HEK293 (cell line): ENCODE results near the gene KIF5A.
A peak's percentile ranks its signal among the peaks of the same experiment; 100 is the strongest.

Experiments
- AEBP2 ChIP-seq: fragments of 450-650 bp; formaldehyde crosslinking; IDR thresholded peaks from 2 replicates; pipeline ENCODE4 v1.5.1; 2016; ENCODE audit warnings: missing biosample characterization, missing genetic modification characterization, borderline replicate concordance
- BCL11A ChIP-seq: fragments of 450-650 bp; formaldehyde crosslinking; IDR thresholded peaks from 2 replicates; pipeline ENCODE4 v1.5.1; 2016; ENCODE audit warnings: low read depth, missing biosample characterization, missing genetic modification characterization
- GLI2 ChIP-seq: fragments of 450-650 bp; formaldehyde crosslinking; IDR thresholded peaks from 2 replicates; pipeline ENCODE4; 2017; ENCODE audit warnings: missing biosample characterization, missing genetic modification characterization, low read depth, borderline replicate concordance
- OSR2 ChIP-seq: fragments of 450-650 bp; formaldehyde crosslinking; IDR thresholded peaks from 2 replicates; pipeline ENCODE4 v1.5.1; 2016; ENCODE audit warnings: missing biosample characterization, missing genetic modification characterization
- OVOL3 ChIP-seq: fragments of 450-650 bp; formaldehyde crosslinking; IDR thresholded peaks from 2 replicates; pipeline ENCODE4 v1.5.1; 2016; ENCODE audit warnings: missing biosample characterization, missing genetic modification characterization
- PATZ1 ChIP-seq: fragments of 450-650 bp; formaldehyde crosslinking; IDR thresholded peaks from 2 replicates; pipeline ENCODE4 v1.5.1; 2016; ENCODE audit warnings: missing biosample characterization, missing genetic modification characterization
- PRDM2 ChIP-seq: fragments of 450-650 bp; formaldehyde crosslinking; IDR thresholded peaks from 2 replicates; pipeline ENCODE4 v1.5.1; 2016; ENCODE audit warnings: missing biosample characterization, missing genetic modification characterization, borderline replicate concordance
- TCF7L2 ChIP-seq: IDR thresholded peaks from 2 replicates; pipeline ENCODE4 v1.6.1; 2011; ENCODE audit warnings: low read depth, mild to moderate bottlenecking, inconsistent platforms, low read length, moderate library complexity, borderline replicate concordance
- TRIM28 ChIP-seq: IDR thresholded peaks from 2 replicates; pipeline ENCODE4 v1.6.1; 2011; ENCODE audit warnings: low read length, control low read depth, borderline replicate concordance
- ZBTB20 ChIP-seq: fragments of 450-650 bp; formaldehyde crosslinking; IDR thresholded peaks from 2 replicates; pipeline ENCODE4 v1.5.1; 2016; ENCODE audit warnings: missing biosample characterization, missing genetic modification characterization
- ZBTB21 ChIP-seq: fragments of 450-650 bp; formaldehyde crosslinking; IDR thresholded peaks from 2 replicates; pipeline ENCODE4 v1.5.1; 2017; ENCODE audit warnings: missing biosample characterization, missing genetic modification characterization
- ZFP37 ChIP-seq: fragments of 450-650 bp; formaldehyde crosslinking; IDR thresholded peaks from 2 replicates; pipeline ENCODE4 v1.5.1; 2016; ENCODE audit warnings: missing biosample characterization, missing genetic modification characterization
- ZNF146 ChIP-seq: fragments of 450-650 bp; formaldehyde crosslinking; IDR thresholded peaks from 2 replicates; pipeline ENCODE4 v1.5.1; 2016; ENCODE audit warnings: missing biosample characterization, missing genetic modification characterization
- ZNF2 ChIP-seq: fragments of 450-650 bp; formaldehyde crosslinking; IDR thresholded peaks from 2 replicates; pipeline ENCODE4 v1.5.1; 2016; ENCODE audit warnings: missing biosample characterization, missing genetic modification characterization
- ZNF350 ChIP-seq: fragments of 450-650 bp; formaldehyde crosslinking; IDR thresholded peaks from 2 replicates; pipeline ENCODE4 v1.5.0; 2017; ENCODE audit warnings: missing biosample characterization, mild to moderate bottlenecking, missing genetic modification characterization
- ZNF433 ChIP-seq: fragments of 450-650 bp; formaldehyde crosslinking; IDR thresholded peaks from 2 replicates; pipeline ENCODE4 v1.5.1; 2016; ENCODE audit warnings: missing biosample characterization, missing genetic modification characterization, low read depth
- ZNF449 ChIP-seq: fragments of 450-650 bp; formaldehyde crosslinking; IDR thresholded peaks from 2 replicates; pipeline ENCODE4 v1.5.1; 2017; ENCODE audit warnings: missing biosample characterization, mild to moderate bottlenecking, missing genetic modification characterization, moderate library complexity
- ZNF521 ChIP-seq: fragments of 450-650 bp; formaldehyde crosslinking; IDR thresholded peaks from 2 replicates; pipeline ENCODE4 v1.5.1; 2017; ENCODE audit warnings: missing biosample characterization, mild to moderate bottlenecking, missing genetic modification characterization
- ZNF623 ChIP-seq: fragments of 450-650 bp; formaldehyde crosslinking; IDR thresholded peaks from 2 replicates; pipeline ENCODE4 v1.5.1; 2016; ENCODE audit warnings: missing biosample characterization, missing genetic modification characterization
- ZNF658 ChIP-seq: fragments of 450-650 bp; formaldehyde crosslinking; IDR thresholded peaks from 2 replicates; pipeline ENCODE4; 2016; ENCODE audit warnings: missing biosample characterization, missing genetic modification characterization
- ZNF692 ChIP-seq: fragments of 450-650 bp; formaldehyde crosslinking; IDR thresholded peaks from 2 replicates; pipeline ENCODE4 v1.5.1; 2016; ENCODE audit warnings: missing biosample characterization, missing genetic modification characterization
- ZNF747 ChIP-seq: fragments of 450-650 bp; formaldehyde crosslinking; IDR thresholded peaks from 2 replicates; pipeline ENCODE4 v1.5.1; 2016; ENCODE audit warnings: missing biosample characterization, missing genetic modification characterization
- ZNF76 ChIP-seq: fragments of 450-650 bp; formaldehyde crosslinking; IDR thresholded peaks from 2 replicates; pipeline ENCODE4; 2016; ENCODE audit warnings: low read depth, missing biosample characterization, missing genetic modification characterization, borderline replicate concordance
- ZNF843 ChIP-seq: fragments of 450-650 bp; formaldehyde crosslinking; IDR thresholded peaks from 2 replicates; pipeline ENCODE4 v1.5.1; 2016; ENCODE audit warnings: missing biosample characterization, missing genetic modification characterization
- ZSCAN18 ChIP-seq: fragments of 450-650 bp; formaldehyde crosslinking; IDR thresholded peaks from 2 replicates; pipeline ENCODE4 v1.5.1; 2016; ENCODE audit warnings: missing biosample characterization, missing genetic modification characterization
- ZXDB ChIP-seq: fragments of 450-650 bp; formaldehyde crosslinking; IDR thresholded peaks from 2 replicates; pipeline ENCODE4 v1.5.1; 2016; ENCODE audit warnings: missing biosample characterization, missing genetic modification characterization

The KIF5A gene

GRCh38 chr12:57549909-57550640, at the start of gene KIF5A (continued):
- TF ChIP-seq TCF7L2 (no peak), ZNF843 (no peak), TRIM28 (no peak), PRDM2 (tag by site-specific recombination) (no peak), AEBP2 (tag by site-specific recombination) (no peak), ZNF623 (tag by site-specific recombination) (no peak), ZNF747 (tag by site-specific recombination) (no peak), PATZ1 (tag by site-specific recombination) (peak; percentile 69; the same call in 1 of the 2 replicates), ZNF76 (tag by site-specific recombination) (no peak), BCL11A (tag by site-specific recombination) (no peak), ZNF449 (tag by site-specific recombination) (no peak), ZXDB (peak; percentile 76), ZNF521 (no peak), ZBTB21 (tag by site-specific recombination) (no peak), ZNF433 (tag by site-specific recombination) (no peak), OVOL3 (tag by site-specific recombination) (0 out of 2 replicates have a peak, but pooled peaks have one; percentile 27), ZNF350 (tag by site-specific recombination) (no peak), ZNF658 (no peak), ZSCAN18 (tag by site-specific recombination) (no peak), GLI2 (tag by site-specific recombination) (no peak), OSR2 (tag by site-specific recombination) (no peak), ZFP37 (tag by site-specific recombination) (0 out of 2 replicates have a peak, but pooled peaks have one; percentile 32), ZNF146 (tag by site-specific recombination) (no peak), ZBTB20 (tag by site-specific recombination) (peak; percentile 91), ZNF2 (tag by site-specific recombination) (peak; percentile 56; the same call in 1 of the 2 replicates), ZNF692 (tag by site-specific recombination) (0 out of 2 replicates have a peak, but pooled peaks have one; percentile 52)
